SK-N-SH (cell line): ENCODE results near the gene MALAT1.

Source experiments
- ELF1 ChIP-seq: IDR thresholded peaks from 2 replicates; pipeline ENCODE4 v1.4.0; 2012
- EP300 ChIP-seq, 2 experiments: IDR thresholded peaks; 2 replicates each; pipeline versions ENCODE4 v1.4.0 to v1.6.1; 2012; ENCODE audit warnings: borderline replicate concordance in 1 of 2, low read depth in 1 of 2, low read length in 1 of 2
- GABPA ChIP-seq: IDR thresholded peaks from 2 replicates; pipeline ENCODE4 v1.4.0; 2012; ENCODE audit warnings: low read depth, mild to moderate bottlenecking
- MXI1 ChIP-seq: IDR thresholded peaks from 2 replicates; pipeline ENCODE4 v1.6.1; 2012; ENCODE audit warnings: mild to moderate bottlenecking, low read depth, low read length, improper control_type of control experiment
- POLR2AphosphoS5 ChIP-seq: IDR thresholded peaks from 2 replicates; pipeline ENCODE4 v1.6.1; 2012; ENCODE audit warnings: low read depth, low read length
- TF ChIP-seq, protein P1 (sequence below): fragments of 200-600 bp; sonication (generic); IDR thresholded peaks from 2 replicates; pipeline ENCODE4 v1.6.1; 2017; ENCODE audit warnings: antibody characterized with exemption, mild to moderate bottlenecking, moderate library complexity

DNA sequence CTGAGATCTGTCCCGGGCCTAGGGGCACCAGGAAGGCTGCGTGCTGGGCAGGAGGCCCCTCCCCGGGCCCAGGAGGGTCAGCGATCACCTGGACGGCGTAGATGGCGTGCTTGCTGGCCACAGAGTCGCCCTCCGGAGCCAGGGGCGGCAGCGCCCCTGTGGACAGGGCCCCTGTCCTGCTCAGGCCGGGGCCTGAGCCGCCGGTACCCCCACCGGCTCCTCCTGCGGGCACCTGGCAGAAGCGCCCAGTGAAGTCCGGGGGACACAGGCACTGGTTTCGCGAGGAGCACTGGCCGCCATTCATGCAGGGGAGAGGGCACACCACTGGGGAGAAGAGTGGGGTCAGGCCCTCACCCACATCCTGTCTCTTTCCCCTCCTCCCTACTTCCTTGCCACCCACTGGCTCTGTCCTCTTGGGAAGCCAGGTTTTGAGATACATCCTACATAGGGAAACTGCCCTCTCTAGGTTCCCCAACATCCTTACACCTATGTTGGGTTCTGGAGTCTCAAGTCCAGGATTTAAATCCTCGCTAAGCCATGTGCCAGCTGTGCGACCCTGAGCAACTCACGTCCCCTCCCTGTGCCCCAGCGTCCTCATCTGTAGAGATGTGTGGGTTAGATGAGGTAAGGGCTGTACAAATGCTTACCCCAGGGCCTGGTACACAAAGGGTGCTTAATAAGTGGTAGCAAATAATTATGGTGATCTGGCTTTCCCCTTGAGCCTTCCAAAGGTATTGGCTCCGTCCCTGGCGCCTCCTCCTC lies 55.4 kb downstream of the MALAT1 start:
- TF ChIP-seq ELF1: no peak
- no peak for TF ChIP-seq EP300 (IDR thresholded peaks at IDR 0.05; ENCODE audit: borderline replicate concordance in 1 of 2, low read depth in 1 of 2, low read length in 1 of 2)
- no peak for TF ChIP-seq MXI1
- TF ChIP-seq, protein P1, sequence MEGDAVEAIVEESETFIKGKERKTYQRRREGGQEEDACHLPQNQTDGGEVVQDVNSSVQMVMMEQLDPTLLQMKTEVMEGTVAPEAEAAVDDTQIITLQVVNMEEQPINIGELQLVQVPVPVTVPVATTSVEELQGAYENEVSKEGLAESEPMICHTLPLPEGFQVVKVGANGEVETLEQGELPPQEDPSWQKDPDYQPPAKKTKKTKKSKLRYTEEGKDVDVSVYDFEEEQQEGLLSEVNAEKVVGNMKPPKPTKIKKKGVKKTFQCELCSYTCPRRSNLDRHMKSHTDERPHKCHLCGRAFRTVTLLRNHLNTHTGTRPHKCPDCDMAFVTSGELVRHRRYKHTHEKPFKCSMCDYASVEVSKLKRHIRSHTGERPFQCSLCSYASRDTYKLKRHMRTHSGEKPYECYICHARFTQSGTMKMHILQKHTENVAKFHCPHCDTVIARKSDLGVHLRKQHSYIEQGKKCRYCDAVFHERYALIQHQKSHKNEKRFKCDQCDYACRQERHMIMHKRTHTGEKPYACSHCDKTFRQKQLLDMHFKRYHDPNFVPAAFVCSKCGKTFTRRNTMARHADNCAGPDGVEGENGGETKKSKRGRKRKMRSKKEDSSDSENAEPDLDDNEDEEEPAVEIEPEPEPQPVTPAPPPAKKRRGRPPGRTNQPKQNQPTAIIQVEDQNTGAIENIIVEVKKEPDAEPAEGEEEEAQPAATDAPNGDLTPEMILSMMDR: no peak
- TF ChIP-seq GABPA: no peak
- TF ChIP-seq POLR2AphosphoS5: no peak
